ENCODE results near the gene PELO. TPM values are rescaled to one million over a fixed set of nuclear protein-coding genes. Genes with fewer than 3 reads are reported as not detected.

Gene PELO
- total and polyA plus RNA-seq, 9 of the 15 experiments (the other 6 are each of a cell fraction or from before 2014, with no cell fraction given), result 5.8 to 14.6 (median 9.6) TPM

- TF ChIP-seq SUPT5H (IDR thresholded peaks at IDR 0.05), result peak; percentile 39; the same call in 1 of the 2 replicates
- no peak for TF ChIP-seq FOXA1 (IDR thresholded peaks at IDR 0.05; ENCODE audit: borderline replicate concordance)
- peak; percentile 55; the same call in 1 of the 2 replicates for TF ChIP-seq SP1 (CRISPR knock-in tag; IDR thresholded peaks at IDR 0.05)
- TF ChIP-seq SMAD3 (CRISPR knock-in tag; conservative IDR thresholded peaks at IDR 0.05), result no peak
- no peak for TF ChIP-seq STAT5B (CRISPR knock-in tag; IDR thresholded peaks at IDR 0.05)
- TF ChIP-seq MXI1 (IDR thresholded peaks at IDR 0.05; ENCODE audit: low read depth, low read length), result no peak; the same call in 1 of the 2 replicates
- peak; percentile 46 for TF ChIP-seq KDM5B (IDR thresholded peaks at IDR 0.05; ENCODE audit: insufficient replicate concordance, low read depth, low read length)
- peak; percentile 38; the same call in 1 of the 2 replicates for TF ChIP-seq MYC (IDR thresholded peaks at IDR 0.05; ENCODE audit: low read depth, low read length)
- TF ChIP-seq MYC (CRISPR knock-in tag; IDR thresholded peaks at IDR 0.05; ENCODE audit: borderline replicate concordance, low read depth), result 0 out of 2 replicates have a peak, but pooled peaks have one; percentile 42
- no peak; the same call in 1 of the 2 replicates for TF ChIP-seq SMARCE1 (IDR thresholded peaks at IDR 0.05)
- no peak for TF ChIP-seq ZKSCAN3 (CRISPR knock-in tag; IDR thresholded peaks at IDR 0.05)
- no peak for TF ChIP-seq DPF2 (IDR thresholded peaks at IDR 0.05)
- no peak for TF ChIP-seq ZKSCAN1 (IDR thresholded peaks at IDR 0.05; ENCODE audit: low read depth, low read length)
- no peak for TF ChIP-seq ZNF24 (IDR thresholded peaks at IDR 0.05)
- no peak for TF ChIP-seq KHSRP (IDR thresholded peaks at IDR 0.05)
- TF ChIP-seq ZNF699 (CRISPR knock-in tag; IDR thresholded peaks at IDR 0.05; ENCODE audit: insufficient replicate concordance), result no peak
- TF ChIP-seq EHMT2 (IDR thresholded peaks at IDR 0.05), result no peak
- 0 out of 2 replicates have a peak, but pooled peaks have one; percentile 26 for TF ChIP-seq MIER1 (IDR thresholded peaks at IDR 0.05; ENCODE audit: low read depth)
- no peak for TF ChIP-seq PREB (CRISPR knock-in tag; IDR thresholded peaks at IDR 0.05)
- peak; percentile 73 for TF ChIP-seq POLR2G (IDR thresholded peaks at IDR 0.05; ENCODE audit: low read depth, low read length)
- no peak for TF ChIP-seq DEAF1 (CRISPR knock-in tag; IDR thresholded peaks at IDR 0.05)
- TF ChIP-seq FIP1L1 (IDR thresholded peaks at IDR 0.05; ENCODE audit: low read depth, low read length, poor library complexity, severe bottlenecking), result no peak
- no peak for TF ChIP-seq ATF1 (CRISPR knock-in tag; IDR thresholded peaks at IDR 0.05)
- peak; percentile 22; the same call in 1 of the 2 replicates for TF ChIP-seq ATF1 (tag; IDR thresholded peaks at IDR 0.05)
- 0 out of 2 replicates have a peak, but pooled peaks have one; percentile 46 for TF ChIP-seq ZNF175 (CRISPR knock-in tag; IDR thresholded peaks at IDR 0.05; ENCODE audit: low read depth)
- TF ChIP-seq ZNF212 (CRISPR knock-in tag; IDR thresholded peaks at IDR 0.05), result no peak
- TF ChIP-seq ZNF232 (CRISPR knock-in tag; IDR thresholded peaks at IDR 0.05), result no peak
- TF ChIP-seq PTBP1 (IDR thresholded peaks at IDR 0.05; ENCODE audit: low read depth, low read length), result no peak
- TF ChIP-seq MAX (CRISPR knock-in tag; IDR thresholded peaks at IDR 0.05), result peak; percentile 76
These were observed 12.9 kb downstream of the PELO start (continued) for GRCh38 chr5:52800394-52801213.
